K562 (cell line): Measurements from ENCODE around the gene NMT1. TPM values are rescaled to one million over a fixed set of nuclear protein-coding genes. Genes with fewer than 3 reads are reported as not detected.

Source experiments
- FIP1L1 ChIP-seq: fragments of 200-400 bp; formaldehyde crosslinking; IDR thresholded peaks from 2 replicates; pipeline ENCODE4 v1.6.1; 2018; ENCODE audit warnings: mild to moderate bottlenecking, low read depth, low read length; ENCODE audit not compliant: poor library complexity, severe bottlenecking
- KDM1A ChIP-seq, 2 experiments: fragments of 450-650 bp; IDR thresholded peaks; 2 replicates each; pipeline ENCODE4 v1.6.1; 2016; ENCODE audit warnings: mild to moderate bottlenecking in 2 of 2
- MGA ChIP-seq: fragments of 450-650 bp; IDR thresholded peaks from 2 replicates; pipeline ENCODE4 v1.6.1; 2016; ENCODE audit warnings: mild to moderate bottlenecking, moderate library complexity
- NRF1 ChIP-seq, 2 experiments: fragments of 450-650 bp; IDR thresholded peaks in 1 of 2; conservative IDR thresholded peaks in 1 of 2; 2 replicates each; pipeline ENCODE4 v1.6.1; 2014; ENCODE audit warnings: mild to moderate bottlenecking in 2 of 2
- NUFIP1 ChIP-seq: fragments of 450-650 bp; IDR thresholded peaks from 2 replicates; pipeline ENCODE4 v1.6.1; 2018; ENCODE audit not compliant: partially characterized antibody
- SIN3A ChIP-seq, 2 experiments: fragments of 150-350 bp in 1 of 2; IDR thresholded peaks; 2 replicates each; pipeline ENCODE4 v1.6.1; 2011 to 2016; ENCODE audit warnings: borderline replicate concordance in 2 of 2, low read depth in 2 of 2, low read length in 2 of 2, mild to moderate bottlenecking in 2 of 2, moderate library complexity in 2 of 2; ENCODE audit not compliant: control insufficient read depth in 1 of 2
- SNIP1 ChIP-seq: fragments of 450-650 bp; IDR thresholded peaks from 2 replicates; pipeline ENCODE4 v1.7.1; 2017; ENCODE audit warnings: low read depth, mild to moderate bottlenecking
- WHSC1 ChIP-seq: IDR thresholded peaks from one replicate; pipeline ENCODE4 v1.6.1; 2012; ENCODE audit warnings: low read length, control low read depth, inconsistent platforms
- polyA plus RNA-seq, 8 experiments: library from polyadenylated mRNA; depleted of rRNA in 4 of 8; stranded (reverse) in 5 of 8; unstranded in 3 of 8; fragments of >200 nt; fragmentation: Nextera tagmentation in 2 of 8; fragmentation: Illumina TruSeq in 1 of 8; extraction: Ambion mirVana in 2 of 8; extraction: Trizol in 1 of 8; gene quantifications; 2 replicates each; pipeline versions ENCODE4 v1.2.1 to v1.2.3, GENCODE V29; 2011 to 2014; ENCODE audit warnings: inconsistent platforms in 1 of 8, missing spikeins in 1 of 8
- total RNA-seq, 7 experiments: library from RNA; depleted of rRNA in 6 of 7; stranded (reverse); fragments of >200 nt in 6 of 7; fragmentation: Illumina TruSeq in 2 of 7; extraction: Trizol in 2 of 7; gene quantifications; 2 replicates each; pipeline versions ENCODE4 v1.2.1 to v1.2.3, GENCODE V29; 2011 to 2021; ENCODE audit warnings: low replicate concordance in 1 of 7
- TF ChIP-seq, protein P1 (sequence below): sonication (generic); formaldehyde crosslinking; IDR thresholded peaks from 2 replicates; pipeline ENCODE4 v1.8.1; 2022; ENCODE audit warnings: missing genetic modification reagents
- TF ChIP-seq, protein P2 (sequence below), 2 experiments: IDR thresholded peaks; 2 replicates each; pipeline ENCODE4 v1.6.1; 2011; ENCODE audit warnings: borderline replicate concordance in 1 of 2, control low read depth in 1 of 2, low read depth in 1 of 2, low read length in 1 of 2, mild to moderate bottlenecking in 1 of 2, mixed read lengths in 1 of 2, moderate library complexity in 1 of 2; ENCODE audit not compliant: insufficient read depth in 1 of 2, insufficient read length in 1 of 2, poor library complexity in 1 of 2, severe bottlenecking in 1 of 2; ENCODE audit errors: extremely low read depth in 1 of 2
- TF ChIP-seq, protein P3 (sequence below): fragments of 250-450 bp; sonication (Bioruptor Pico); IDR thresholded peaks from 2 replicates; pipeline ENCODE4 v1.8.0; 2021; ENCODE audit warnings: mild to moderate bottlenecking, moderate library complexity

Gene NMT1
- total and polyA plus RNA-seq, 9 of the 15 experiments (the other 6 are each of a cell fraction or from before 2014, with no cell fraction given) = 86.7 to 569 (median 213) TPM

DNA sequence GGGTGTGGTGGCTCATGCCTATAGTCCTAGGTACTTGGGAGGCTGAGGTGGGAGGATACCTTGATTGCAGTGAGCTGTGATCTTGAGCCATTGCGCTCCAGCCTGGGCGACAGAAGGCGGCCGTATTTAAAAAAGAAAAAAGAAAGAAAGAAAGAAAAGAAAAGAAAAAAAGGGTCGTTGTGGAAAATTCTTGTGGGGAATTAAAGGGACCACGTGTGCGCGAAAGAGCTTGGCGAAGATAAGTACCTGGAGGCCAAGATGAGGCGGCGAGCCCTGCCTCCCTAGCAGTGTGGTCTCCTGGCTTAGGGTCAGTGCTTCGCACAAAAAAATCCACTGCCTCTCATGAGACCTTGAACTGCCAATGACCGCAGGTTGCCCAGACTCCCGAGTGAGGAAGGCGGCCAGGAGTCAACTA lies 728 bp upstream of the NMT1 start (continued):
- TF ChIP-seq SNIP1 (0 out of 2 replicates have a peak, but pooled peaks have one; percentile 11), MGA (peak; percentile 34; the same call in 1 of the 2 replicates), NRF1 (conservative IDR thresholded peaks at IDR 0.05 in 1 of 2, IDR thresholded peaks at IDR 0.05 in 1 of 2) (no peak), NUFIP1 (peak; percentile 44), FIP1L1 (no peak), KDM1A (IDR thresholded peaks at IDR 0.05) (no peak), SIN3A (IDR thresholded peaks at IDR 0.05; ENCODE audit: borderline replicate concordance in 2 of 2, control insufficient read depth in 1 of 2, low read depth in 2 of 2, low read length in 2 of 2) (peak in 1 of 2 experiments; percentile 51; a peak in 1 of 4 replicates), WHSC1 (no peak)
- TF ChIP-seq, protein P1, sequence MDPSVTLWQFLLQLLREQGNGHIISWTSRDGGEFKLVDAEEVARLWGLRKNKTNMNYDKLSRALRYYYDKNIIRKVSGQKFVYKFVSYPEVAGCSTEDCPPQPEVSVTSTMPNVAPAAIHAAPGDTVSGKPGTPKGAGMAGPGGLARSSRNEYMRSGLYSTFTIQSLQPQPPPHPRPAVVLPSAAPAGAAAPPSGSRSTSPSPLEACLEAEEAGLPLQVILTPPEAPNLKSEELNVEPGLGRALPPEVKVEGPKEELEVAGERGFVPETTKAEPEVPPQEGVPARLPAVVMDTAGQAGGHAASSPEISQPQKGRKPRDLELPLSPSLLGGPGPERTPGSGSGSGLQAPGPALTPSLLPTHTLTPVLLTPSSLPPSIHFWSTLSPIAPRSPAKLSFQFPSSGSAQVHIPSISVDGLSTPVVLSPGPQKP (CRISPR knock-in tag) = no peak
- TF ChIP-seq, protein P2, sequence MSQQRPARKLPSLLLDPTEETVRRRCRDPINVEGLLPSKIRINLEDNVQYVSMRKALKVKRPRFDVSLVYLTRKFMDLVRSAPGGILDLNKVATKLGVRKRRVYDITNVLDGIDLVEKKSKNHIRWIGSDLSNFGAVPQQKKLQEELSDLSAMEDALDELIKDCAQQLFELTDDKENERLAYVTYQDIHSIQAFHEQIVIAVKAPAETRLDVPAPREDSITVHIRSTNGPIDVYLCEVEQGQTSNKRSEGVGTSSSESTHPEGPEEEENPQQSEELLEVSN (IDR thresholded peaks at IDR 0.05; ENCODE audit: borderline replicate concordance in 1 of 2, extremely low read depth in 1 of 2, insufficient read depth in 1 of 2, insufficient read length in 1 of 2, low read depth in 1 of 2, low read length in 1 of 2, poor library complexity in 1 of 2, severe bottlenecking in 1 of 2) = peak in 1 of 2 experiments; percentile 11
- TF ChIP-seq, protein P3, sequence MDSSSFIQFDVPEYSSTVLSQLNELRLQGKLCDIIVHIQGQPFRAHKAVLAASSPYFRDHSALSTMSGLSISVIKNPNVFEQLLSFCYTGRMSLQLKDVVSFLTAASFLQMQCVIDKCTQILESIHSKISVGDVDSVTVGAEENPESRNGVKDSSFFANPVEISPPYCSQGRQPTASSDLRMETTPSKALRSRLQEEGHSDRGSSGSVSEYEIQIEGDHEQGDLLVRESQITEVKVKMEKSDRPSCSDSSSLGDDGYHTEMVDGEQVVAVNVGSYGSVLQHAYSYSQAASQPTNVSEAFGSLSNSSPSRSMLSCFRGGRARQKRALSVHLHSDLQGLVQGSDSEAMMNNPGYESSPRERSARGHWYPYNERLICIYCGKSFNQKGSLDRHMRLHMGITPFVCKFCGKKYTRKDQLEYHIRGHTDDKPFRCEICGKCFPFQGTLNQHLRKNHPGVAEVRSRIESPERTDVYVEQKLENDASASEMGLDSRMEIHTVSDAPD (CRISPR knock-in tag) = no peak
